Measurements from ENCODE around the gene PFDN5. TPM values are rescaled to one million over a fixed set of nuclear protein-coding genes. Genes with fewer than 3 reads are reported as not detected.

PFDN5 gene
- total and polyA plus RNA-seq, 2 experiments from 2014 or later = 199 to 567 TPM

GRCh38 chr12:53325511-53326061 lies 30.2 kb downstream of the PFDN5 start:
- peak overlapping the region; percentile 98 for H2AFZ ChIP-seq
- no peak overlapping the region for H3K27ac Mint-ChIP-seq

GRCh38 chr12:53326460-53327185 lies 31.3 kb downstream of the PFDN5 start:
- no peak overlapping the region for H3K27ac Mint-ChIP-seq
- Histone ChIP-seq H3K4me2 (peak overlapping the region; percentile 85), H3K4me1 (ENCODE audit: insufficient read depth) (peaks cover 24% of the 10 kb centered on the region; the same call in 1 of the 2 replicates), H4K20me1 (replicated peaks; ENCODE audit: insufficient read depth) (no peaks in the 10 kb centered on the region), H3K4me3 (peak overlapping the region; percentile 85), H3K9me2 (ENCODE audit: insufficient read depth) (no peaks in the 10 kb centered on the region), H3K36me3 (ENCODE audit: insufficient read depth) (no peaks in the 10 kb centered on the region; the same call in 1 of the 2 replicates), H2AFZ (no peak overlapping the region), H3K27me3 (ENCODE audit: insufficient read depth) (peaks cover 80% of the 10 kb centered on the region), H3K79me2 (replicated peaks; ENCODE audit: insufficient read depth) (no peaks in the 10 kb centered on the region), H3K27ac (ENCODE audit: low read depth) (no peak overlapping the region), H3F3A (replicated peaks; ENCODE audit: low read depth) (peaks cover 16% of the 10 kb centered on the region)
- peak overlapping the region; percentile 71 for H3K4me3 Mint-ChIP-seq
- no peaks in the 10 kb centered on the region; the same call in 2 of the 3 replicates for H3K9me3 Mint-ChIP-seq
- TF ChIP-seq CTCF (conservative IDR thresholded peaks at IDR 0.05; ENCODE audit: low read depth in 2 of 2) = no peak
- TF ChIP-seq EZH2 (IDR thresholded peaks at IDR 0.05; ENCODE audit: low read depth, unreplicated experiment) = peak; percentile 53
- DNase-seq (ENCODE audit: low spot score) (peak; percentile 33), ATAC-seq (no peak)
- H3K4me1 Mint-ChIP-seq = peaks cover 24% of the 10 kb centered on the region
- no peaks in the 10 kb centered on the region; the same call in 2 of the 3 replicates for H3K36me3 Mint-ChIP-seq (ENCODE audit: low read depth)
- peaks cover 67% of the 10 kb centered on the region for H3K27me3 Mint-ChIP-seq (ENCODE audit: insufficient read depth, low read depth, poor library complexity)

More at GRCh38 chr12:53325511-53326061, 30.2 kb downstream of the PFDN5 start:
- DNase-seq (ENCODE audit: low spot score) (peak; percentile 53), ATAC-seq (peak; percentile 10)
- no peaks in the 10 kb centered on the region; the same call in 1 of the 2 replicates for H3K36me3 ChIP-seq (ENCODE audit: insufficient read depth)
- H3F3A ChIP-seq (replicated peaks; ENCODE audit: low read depth) = peaks cover 16% of the 10 kb centered on the region
- 0 out of 2 replicates have a peak, but pooled peaks have one; percentile 23 for TF ChIP-seq POLR2AphosphoS5 (IDR thresholded peaks at IDR 0.05; ENCODE audit: low read depth)
- TF ChIP-seq JUNB (IDR thresholded peaks at IDR 0.05; ENCODE audit: unreplicated experiment) = no peak
- peaks cover 68% of the 10 kb centered on the region for H3K27me3 Mint-ChIP-seq (ENCODE audit: insufficient read depth, low read depth, poor library complexity)
- H3K4me3 Mint-ChIP-seq = peak overlapping the region; percentile 75
- H3K4me1 ChIP-seq (ENCODE audit: insufficient read depth) = peaks cover 27% of the 10 kb centered on the region
- H3K36me3 Mint-ChIP-seq (ENCODE audit: low read depth) = no peaks in the 10 kb centered on the region; the same call in 2 of the 3 replicates
- no peaks in the 10 kb centered on the region for H3K9me2 ChIP-seq (ENCODE audit: insufficient read depth)
- peaks cover 29% of the 10 kb centered on the region for H3K4me1 Mint-ChIP-seq
- no peak overlapping the region for H3K27ac ChIP-seq (ENCODE audit: low read depth)
- H3K4me2 ChIP-seq = peak overlapping the region; percentile 85
- H4K20me1 ChIP-seq (replicated peaks; ENCODE audit: insufficient read depth) = no peaks in the 10 kb centered on the region
- H3K4me3 ChIP-seq = peak overlapping the region; percentile 85
- H3K79me2 ChIP-seq (replicated peaks; ENCODE audit: insufficient read depth) = no peaks in the 10 kb centered on the region
- H3K9me3 Mint-ChIP-seq = no peaks in the 10 kb centered on the region; the same call in 2 of the 3 replicates
- H3K27me3 ChIP-seq (ENCODE audit: insufficient read depth) = peaks cover 80% of the 10 kb centered on the region

- Histone ChIP-seq H3K27me3 (ENCODE audit: insufficient read depth) (peaks cover 75% of the 10 kb centered on the region), H4K20me1 (replicated peaks; ENCODE audit: insufficient read depth) (no peaks in the 10 kb centered on the region), H3K79me2 (replicated peaks; ENCODE audit: insufficient read depth) (no peaks in the 10 kb centered on the region), H3K9me2 (ENCODE audit: insufficient read depth) (no peaks in the 10 kb centered on the region), H3F3A (replicated peaks; ENCODE audit: low read depth) (peaks cover 12% of the 10 kb centered on the region), H3K4me1 (ENCODE audit: insufficient read depth) (peaks cover 24% of the 10 kb centered on the region; the same call in 1 of the 2 replicates), H3K4me3 (no peak overlapping the region), H2AFZ (0 out of 2 replicates have a peak overlapping the region, but pooled peaks have one; percentile 81), H3K36me3 (ENCODE audit: insufficient read depth) (no peaks in the 10 kb centered on the region; the same call in 1 of the 2 replicates), H3K4me2 (peak overlapping the region; percentile 67; the same call in 1 of the 2 replicates), H3K27ac (ENCODE audit: low read depth) (no peak overlapping the region)
- no peak for TF ChIP-seq EZH2 (IDR thresholded peaks at IDR 0.05; ENCODE audit: low read depth, unreplicated experiment)
- peak; percentile 38 to 43; a peak in 3 of 4 replicates for TF ChIP-seq CTCF (conservative IDR thresholded peaks at IDR 0.05; ENCODE audit: low read depth in 2 of 2)
- TF ChIP-seq REST (IDR thresholded peaks at IDR 0.05; ENCODE audit: unreplicated experiment) = no peak
- DNase-seq (ENCODE audit: low spot score) = peak; percentile 47
- H3K4me3 Mint-ChIP-seq = peak overlapping the region; percentile 4; the same call in 1 of the 3 replicates
- no peaks in the 10 kb centered on the region; the same call in 2 of the 3 replicates for H3K9me3 Mint-ChIP-seq
- no peak overlapping the region for H3K27ac Mint-ChIP-seq
- peaks cover 24% of the 10 kb centered on the region for H3K4me1 Mint-ChIP-seq
- no peaks in the 10 kb centered on the region; the same call in 2 of the 3 replicates for H3K36me3 Mint-ChIP-seq (ENCODE audit: low read depth)
- no peak for ATAC-seq
- peaks cover 62% of the 10 kb centered on the region for H3K27me3 Mint-ChIP-seq (ENCODE audit: insufficient read depth, low read depth, poor library complexity)
Observed at GRCh38 chr12:53327435-53328042, 32.2 kb downstream of the PFDN5 start.

Data from GM23338 (cell line).